Neural cell (in vitro differentiated cells): ENCODE data around the gene OR52N1. TPM values are rescaled to one million over a fixed set of nuclear protein-coding genes. Genes with fewer than 3 reads are reported as not detected.

ENCODE experiments used
- H2AFZ ChIP-seq: fragments of 200-600, 300-800 bp; sonication (generic), shearing (Covaris generic); 2 replicates; pipeline ENCODE4 v1.6.0; 2014; ENCODE audit warnings: low read depth, mild to moderate bottlenecking, antibody characterized with exemption, low read length, moderate library complexity
- H3F3A ChIP-seq: fragments of 200-600 bp; shearing (Covaris generic); 2 replicates; pipeline ENCODE4 v1.6.1; 2016; ENCODE audit warnings: mild to moderate bottlenecking, moderate library complexity, mixed read lengths, antibody characterized with exemption, low read length; ENCODE audit not compliant: insufficient read depth, poor library complexity, severe bottlenecking
- H3K27ac ChIP-seq: fragments of 200-600, 300-800 bp; sonication (generic), shearing (Covaris generic); 2 replicates; pipeline ENCODE4 v1.5.1; 2014; ENCODE audit warnings: mild to moderate bottlenecking, low read length, moderate library complexity
- H3K27me3 ChIP-seq: fragments of 300-800, 200-600 bp; sonication (generic), shearing (Covaris generic); 2 replicates; pipeline ENCODE4 v1.6.0; 2014; ENCODE audit warnings: mild to moderate bottlenecking, low read depth, low read length, moderate library complexity; ENCODE audit not compliant: insufficient read depth
- H3K36me3 ChIP-seq: fragments of 300-800, 200-600 bp; sonication (generic), shearing (Covaris generic); 2 replicates; pipeline ENCODE4 v1.5.1; 2014; ENCODE audit warnings: mild to moderate bottlenecking, antibody characterized with exemption, low read length, moderate library complexity; ENCODE audit not compliant: insufficient read depth
- H3K4me2 ChIP-seq: fragments of 300-800, 200-600 bp; sonication (generic), shearing (Covaris generic); 2 replicates; pipeline ENCODE4 v1.6.0; 2014; ENCODE audit warnings: mild to moderate bottlenecking, low read length
- H3K4me3 ChIP-seq: fragments of 300-800, 200-600 bp; sonication (generic), shearing (Covaris generic); 2 replicates; pipeline ENCODE4 v1.5.1; 2014; ENCODE audit warnings: mild to moderate bottlenecking, low read length, moderate library complexity
- H3K79me2 ChIP-seq: fragments of 200-600 bp; shearing (Covaris generic); replicated peaks from 2 replicates; pipeline ENCODE4 v1.6.0; 2014; ENCODE audit warnings: mild to moderate bottlenecking, low read length, moderate library complexity; ENCODE audit not compliant: insufficient read depth
- H3K9ac ChIP-seq: fragments of 300-800, 200-600 bp; sonication (generic), shearing (Covaris generic); 2 replicates; pipeline ENCODE4 v1.6.1; 2016; ENCODE audit warnings: mild to moderate bottlenecking, low read length, mixed read lengths
- H3K9me2 ChIP-seq: fragments of 200-600 bp; shearing (Covaris generic); 2 replicates; pipeline ENCODE4 v1.6.1; 2016; ENCODE audit warnings: mild to moderate bottlenecking, low read length, mixed read lengths; ENCODE audit not compliant: insufficient read depth
- H3K9me3 ChIP-seq: fragments of 200-600, 300-800 bp; sonication (generic), shearing (Covaris generic); 2 replicates; pipeline ENCODE4 v1.6.1; 2016; ENCODE audit warnings: mild to moderate bottlenecking, mixed run types, low read length, moderate library complexity, mixed read lengths
- H4K20me1 ChIP-seq: fragments of 200-600 bp; shearing (Covaris generic); 2 replicates; pipeline ENCODE4 v1.6.1; 2016; ENCODE audit warnings: mild to moderate bottlenecking, mixed run types; ENCODE audit not compliant: insufficient read depth
- EP300 ChIP-seq: fragments of 450-650 bp; conservative IDR thresholded peaks from 2 replicates; pipeline ENCODE4 v1.6.1; 2014; ENCODE audit warnings: antibody characterized with exemption, mild to moderate bottlenecking, moderate library complexity; ENCODE audit not compliant: poor library complexity, severe bottlenecking
- EZH2 ChIP-seq: fragments of 200-600, 300-800 bp; shearing (Covaris generic), sonication (generic); IDR thresholded peaks from 2 replicates; pipeline ENCODE4 v1.6.1; 2014; ENCODE audit warnings: antibody characterized with exemption, low read length, borderline replicate concordance, mild to moderate bottlenecking; ENCODE audit not compliant: insufficient read depth, poor library complexity, severe bottlenecking
- MXI1 ChIP-seq: fragments of 450-650 bp; conservative IDR thresholded peaks from 2 replicates; pipeline ENCODE4 v1.6.1; 2014; ENCODE audit warnings: antibody characterized with exemption, mild to moderate bottlenecking; ENCODE audit not compliant: poor library complexity, severe bottlenecking
- POLR2AphosphoS5 ChIP-seq: IDR thresholded peaks from 2 replicates; pipeline ENCODE4 v1.6.1; 2012
- RAD21 ChIP-seq: fragments of 450-650 bp; conservative IDR thresholded peaks from 2 replicates; pipeline ENCODE4 v1.6.1; 2014; ENCODE audit warnings: antibody characterized with exemption, mild to moderate bottlenecking, moderate library complexity
- REST ChIP-seq: IDR thresholded peaks from 2 replicates; pipeline ENCODE4 v1.6.1; 2012; ENCODE audit warnings: borderline replicate concordance
- SMC3 ChIP-seq: fragments of 450-650 bp; conservative IDR thresholded peaks from 2 replicates; pipeline ENCODE4 v1.6.1; 2014; ENCODE audit warnings: antibody characterized with exemption, mild to moderate bottlenecking, moderate library complexity; ENCODE audit not compliant: poor library complexity
- TAF1 ChIP-seq: IDR thresholded peaks from 2 replicates; pipeline ENCODE4 v1.6.1; 2012; ENCODE audit warnings: low read depth
- polyA plus RNA-seq: library from polyadenylated mRNA; depleted of rRNA; stranded (reverse); fragments of >200 nt; gene quantifications from 2 replicates; pipeline ENCODE4 v1.2.3, GENCODE V29; 2014
- TF ChIP-seq, protein P1 (sequence below): fragments of 450-650 bp; IDR thresholded peaks from 2 replicates; pipeline ENCODE4 v1.5.1; 2014; ENCODE audit warnings: antibody characterized with exemption, mild to moderate bottlenecking, moderate library complexity; ENCODE audit not compliant: poor library complexity, severe bottlenecking

OR52N1 gene
- polyA plus RNA-seq, 1 donor from 2014 or later, result not detected

GRCh38 chr11:5783255-5783654 is 7.8 kb downstream of the OR52N1 start, which contains the start of gene OR52N5:
Gene OR52N5, minus strand, starts transcription at chr11:5783355. Its CDS starts 4,721 bp downstream, at chr11:5778634.
- H3K4me2 ChIP-seq, result no peak within 1 kb of the TSS
- no peak for TF ChIP-seq POLR2AphosphoS5
- no peak for TF ChIP-seq REST
- no peak for TF ChIP-seq EP300
- no peak for TF ChIP-seq TAF1
- TF ChIP-seq EZH2, result no peak
- TF ChIP-seq MXI1, result no peak
- TF ChIP-seq SMC3, result no peak
- no peak for TF ChIP-seq RAD21
- no peaks in the 10 kb centered on the region for H3K27me3 ChIP-seq
- H3K27ac ChIP-seq, result no peak within 1 kb of the TSS
- no peaks in the 10 kb centered on the region for H3K9me3 ChIP-seq
- H2AFZ ChIP-seq, result no peak within 1 kb of the TSS
- H3K9ac ChIP-seq, result no peak within 1 kb of the TSS
- H3K36me3 ChIP-seq, result no peaks in the 10 kb centered on the region
- no peaks in the 10 kb centered on the region for H3K79me2 ChIP-seq
- H3F3A ChIP-seq, result no peaks in the 10 kb centered on the region
- no peaks in the 10 kb centered on the region for H3K9me2 ChIP-seq
- H3K4me3 ChIP-seq, result no peak within 1 kb of the TSS
- no peaks in the 10 kb centered on the region for H4K20me1 ChIP-seq

- H3K9ac ChIP-seq, result no peak overlapping the region
- H3K27ac ChIP-seq, result no peak overlapping the region
- no peaks in the 10 kb centered on the region for H3K79me2 ChIP-seq
- no peak overlapping the region for H3K4me2 ChIP-seq
- no peak overlapping the region for H3K4me3 ChIP-seq
- no peak overlapping the region for H2AFZ ChIP-seq
- no peaks in the 10 kb centered on the region for H3K9me2 ChIP-seq
- no peaks in the 10 kb centered on the region for H3F3A ChIP-seq
- no peaks in the 10 kb centered on the region for H3K9me3 ChIP-seq
- TF ChIP-seq SMC3, result no peak
- TF ChIP-seq REST, result no peak
- TF ChIP-seq RAD21, result no peak
- no peak for TF ChIP-seq MXI1
- TF ChIP-seq EP300, result no peak
- TF ChIP-seq, protein P1, sequence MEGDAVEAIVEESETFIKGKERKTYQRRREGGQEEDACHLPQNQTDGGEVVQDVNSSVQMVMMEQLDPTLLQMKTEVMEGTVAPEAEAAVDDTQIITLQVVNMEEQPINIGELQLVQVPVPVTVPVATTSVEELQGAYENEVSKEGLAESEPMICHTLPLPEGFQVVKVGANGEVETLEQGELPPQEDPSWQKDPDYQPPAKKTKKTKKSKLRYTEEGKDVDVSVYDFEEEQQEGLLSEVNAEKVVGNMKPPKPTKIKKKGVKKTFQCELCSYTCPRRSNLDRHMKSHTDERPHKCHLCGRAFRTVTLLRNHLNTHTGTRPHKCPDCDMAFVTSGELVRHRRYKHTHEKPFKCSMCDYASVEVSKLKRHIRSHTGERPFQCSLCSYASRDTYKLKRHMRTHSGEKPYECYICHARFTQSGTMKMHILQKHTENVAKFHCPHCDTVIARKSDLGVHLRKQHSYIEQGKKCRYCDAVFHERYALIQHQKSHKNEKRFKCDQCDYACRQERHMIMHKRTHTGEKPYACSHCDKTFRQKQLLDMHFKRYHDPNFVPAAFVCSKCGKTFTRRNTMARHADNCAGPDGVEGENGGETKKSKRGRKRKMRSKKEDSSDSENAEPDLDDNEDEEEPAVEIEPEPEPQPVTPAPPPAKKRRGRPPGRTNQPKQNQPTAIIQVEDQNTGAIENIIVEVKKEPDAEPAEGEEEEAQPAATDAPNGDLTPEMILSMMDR, result no peak
- no peak for TF ChIP-seq POLR2AphosphoS5
- no peak for TF ChIP-seq TAF1
- TF ChIP-seq EZH2, result no peak
- no peaks in the 10 kb centered on the region for H3K27me3 ChIP-seq
- no peaks in the 10 kb centered on the region for H3K36me3 ChIP-seq
- H4K20me1 ChIP-seq, result no peaks in the 10 kb centered on the region
These were observed 24.0 kb downstream of the OR52N1 start for GRCh38 chr11:5767056-5767455.
